Measurements from ENCODE around the gene TBC1D4.

- TF ChIP-seq REST (IDR thresholded peaks at IDR 0.05; ENCODE audit: insufficient read depth in 1 of 2, low read depth in 2 of 2, low read length in 2 of 2) (no peak), SIN3A (IDR thresholded peaks at IDR 0.05; ENCODE audit: borderline replicate concordance, insufficient read depth, low read length) (no peak), TAF1 (IDR thresholded peaks at IDR 0.05; ENCODE audit: borderline replicate concordance, insufficient read depth, low read length) (no peak)
Observed at GRCh38 chr13:75279834-75280369, 202.1 kb downstream of the TBC1D4 start.
